HG02840 (cell line): ENCODE results near the gene ACADVL.

Experiments used
- ATAC-seq: cut with Tn5 transposase; IDR thresholded peaks from one replicate; pipeline ENCODE4 v1.9.1; 2021; ENCODE audit warnings: mild to moderate bottlenecking, moderate library complexity, moderate number of reproducible peaks; ENCODE audit not compliant: unreplicated experiment, low FRiP score

Gene ACADVL

DNA sequence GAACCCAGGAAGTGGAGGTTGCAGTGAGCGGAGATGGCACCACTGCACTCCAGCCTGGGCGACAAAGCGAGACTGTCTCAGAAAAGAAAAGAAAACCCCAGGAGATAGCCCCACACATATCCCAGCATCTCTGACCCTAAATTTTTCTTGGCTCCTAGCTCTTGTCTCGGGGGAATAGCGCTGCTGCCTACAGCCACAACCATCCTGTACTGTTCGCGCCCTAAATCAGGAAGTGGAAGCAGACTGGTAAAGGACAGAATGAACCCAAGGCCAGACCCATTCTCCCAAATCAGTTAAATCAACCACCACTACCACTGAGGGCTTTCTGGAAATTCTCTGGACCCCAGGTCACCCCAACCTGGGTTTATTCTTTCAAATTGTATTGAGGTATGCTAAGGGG, 30.1 kb downstream of the ACADVL start:
- no peak for ATAC-seq

- ATAC-seq = no peak
Observed at GRCh38 chr17:7250695-7251627, 31.2 kb downstream of the ACADVL start.

GRCh38 chr17:7251661-7252175, 32.0 kb downstream of the ACADVL start, which contains the start of gene CTDNEP1:
Gene CTDNEP1, minus strand, starts transcription at chr17:7251734. Its CDS starts 438 bp downstream, at chr17:7251296.
- peak; percentile 81 for ATAC-seq

GRCh38 chr17:7252176-7253043, 32.7 kb downstream of the ACADVL start, which contains the start of gene ELP5:
Gene ELP5, plus strand, starts transcription at chr17:7252215. Its CDS starts 336 bp downstream, at chr17:7252551.
- peak; percentile 60 for ATAC-seq

DNA sequence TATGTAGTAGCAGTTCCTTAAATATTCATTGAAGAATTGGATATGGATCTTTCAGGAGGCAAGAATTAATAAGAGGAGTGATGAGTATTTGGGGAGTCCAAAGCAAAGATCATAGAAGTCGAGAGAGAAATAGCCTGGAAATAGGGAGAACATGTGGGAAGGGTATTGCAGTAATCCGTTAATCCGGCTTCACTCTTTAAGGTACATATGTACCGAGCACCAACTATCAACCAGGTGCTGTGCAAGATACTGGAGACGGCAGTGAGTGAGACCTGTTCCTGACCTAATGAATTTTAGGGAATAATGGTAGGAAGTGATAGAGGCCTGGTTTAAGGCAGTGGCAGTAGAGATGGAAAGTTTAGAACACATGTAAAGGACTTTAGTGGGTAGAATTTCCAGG, 33.3 kb downstream of the ACADVL start:
- no peak for ATAC-seq

GRCh38 chr17:7254511-7254910, 34.8 kb downstream of the ACADVL start:
- no peak for ATAC-seq

DNA sequence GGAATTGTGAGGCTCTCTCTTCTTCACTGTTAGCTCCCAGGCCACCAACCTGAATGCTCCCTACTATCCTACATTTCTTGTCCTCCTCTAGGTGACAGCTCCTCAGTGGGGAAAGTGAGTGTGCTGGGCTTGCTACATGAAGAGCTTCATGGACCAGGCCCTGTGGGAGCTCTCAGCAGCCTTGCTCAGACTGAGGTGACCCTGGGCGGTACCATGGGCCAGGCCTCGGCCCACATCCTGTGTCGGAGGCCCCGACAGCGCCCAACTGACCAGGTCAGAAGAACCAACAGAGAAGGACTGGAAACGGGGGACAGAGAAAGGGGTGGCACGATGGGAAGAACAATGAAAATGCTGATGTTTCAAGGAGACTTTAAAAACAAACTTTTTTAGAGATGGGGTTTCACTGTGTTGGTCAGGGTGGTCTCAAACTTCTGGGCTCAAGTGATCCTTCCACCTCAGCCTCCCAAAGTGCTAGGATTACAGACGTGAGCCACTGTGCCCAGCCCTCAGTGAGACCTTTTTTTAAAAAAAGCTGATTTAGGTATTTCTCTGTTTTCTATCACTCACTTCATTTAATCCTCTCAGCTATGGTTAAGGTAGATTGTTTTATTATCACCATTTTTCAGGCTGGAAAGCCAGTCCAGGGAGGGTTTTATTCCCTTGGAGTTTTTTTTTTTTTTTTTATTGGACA, 37.2 kb downstream of the ACADVL start:
- no peak for ATAC-seq

DNA sequence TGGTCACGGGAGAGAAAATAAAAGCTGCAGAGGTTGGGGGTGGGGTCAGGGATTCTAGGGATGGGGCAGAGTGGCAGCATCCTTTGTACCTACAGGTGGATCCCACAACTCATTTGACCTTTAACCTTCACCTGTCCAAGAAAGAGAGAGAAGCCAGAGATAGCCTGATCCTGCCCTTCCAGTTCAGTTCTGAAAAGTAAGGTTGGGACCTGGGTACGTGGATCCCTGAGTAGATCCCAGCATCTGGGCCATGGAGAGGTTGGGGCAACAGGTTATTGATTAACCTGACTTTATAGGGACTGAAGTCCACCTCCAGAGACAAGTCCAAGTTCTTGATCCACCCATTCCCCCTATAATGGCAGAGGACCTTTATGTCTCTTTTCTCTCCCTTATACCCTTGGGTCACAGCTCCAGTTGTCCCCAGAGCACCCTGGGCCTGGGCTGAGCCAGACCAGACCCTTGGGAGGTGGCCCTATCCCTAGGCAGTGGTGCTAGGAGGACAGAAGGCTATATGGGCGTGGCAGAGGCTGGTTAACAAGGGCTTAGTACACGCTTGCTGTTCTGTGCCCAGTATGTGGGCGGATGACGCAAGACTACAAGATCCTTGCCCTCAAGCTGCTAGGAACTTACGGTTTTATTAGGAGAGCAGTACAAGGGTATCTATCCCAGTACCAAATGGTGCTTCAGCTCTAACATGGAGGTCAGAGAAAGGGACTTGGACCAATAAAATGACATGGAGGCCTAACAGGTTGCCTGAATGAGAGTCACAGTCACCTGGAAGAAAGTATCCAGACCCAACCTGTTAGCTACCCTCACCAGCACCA, 39.2 kb downstream of the ACADVL start:
- ATAC-seq = no peak

DNA sequence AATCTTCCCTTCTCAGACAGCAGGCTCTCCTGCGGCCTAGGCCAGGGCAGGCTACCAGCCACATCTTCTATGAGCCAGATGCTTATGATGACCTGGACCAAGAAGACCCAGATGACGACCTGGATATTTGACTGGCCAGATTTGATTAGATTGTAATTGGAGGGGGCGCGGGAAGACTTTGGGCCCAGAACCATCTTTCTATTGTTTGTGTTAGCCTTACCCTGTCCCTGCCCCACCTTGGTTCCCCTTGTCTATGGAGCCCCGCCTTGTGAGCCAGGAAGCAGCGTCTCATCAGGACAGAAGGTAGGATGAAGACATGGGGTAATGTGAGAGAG, 39.8 kb downstream of the ACADVL start:
- ATAC-seq = no peak

- ATAC-seq = no peak
Observed at GRCh38 chr17:7260151-7260550, 40.4 kb downstream of the ACADVL start.

- ATAC-seq = no peak
Observed at GRCh38 chr17:7260651-7261378, 41.1 kb downstream of the ACADVL start.

DNA sequence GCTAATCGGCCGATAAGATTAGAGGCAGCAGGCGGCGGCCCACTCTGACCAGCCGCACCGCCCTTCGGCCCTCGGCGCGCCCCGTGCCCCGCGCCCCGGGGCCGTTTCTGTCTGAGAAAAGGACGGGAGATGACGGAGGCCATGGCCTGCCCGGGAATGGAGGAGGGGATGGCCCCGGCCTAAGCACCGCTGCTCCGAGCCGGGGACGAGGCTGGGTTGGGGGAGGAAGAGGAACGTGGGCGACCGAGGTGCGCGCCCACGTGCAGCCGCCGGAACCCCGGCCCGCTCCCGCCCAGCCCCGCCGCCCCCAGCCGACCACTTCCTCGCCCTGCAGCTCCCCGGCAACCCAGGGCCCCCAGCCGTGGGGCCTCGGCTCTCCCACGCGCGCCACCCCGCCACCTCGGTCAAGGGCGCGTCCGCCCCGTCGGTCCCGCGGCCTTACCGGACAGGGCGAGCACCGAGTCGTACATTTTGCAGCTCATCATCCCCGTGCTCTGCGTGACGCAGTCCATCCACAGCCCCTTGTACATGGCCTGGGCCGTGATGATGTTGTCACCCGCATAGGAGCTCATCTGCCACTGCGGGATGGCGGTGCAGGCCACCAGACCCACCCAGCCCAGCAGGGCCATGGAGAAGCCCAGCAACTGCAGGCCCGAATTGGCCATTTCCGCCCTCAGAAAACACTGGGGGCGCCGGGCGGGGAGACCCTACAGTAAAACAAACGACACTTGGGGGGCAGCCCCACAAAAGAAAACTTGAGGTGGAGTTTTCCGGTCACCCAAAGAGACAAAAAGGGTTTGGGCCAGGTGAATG, 41.8 kb downstream of the ACADVL start:
- ATAC-seq = no peak

GRCh38 chr17:7262192-7262934, 42.6 kb downstream of the ACADVL start, which contains the start of gene CLDN7:
Gene CLDN7, minus strand, starts transcription at chr17:7262478. Its CDS starts 435 bp downstream, at chr17:7262043.
- no peak for ATAC-seq

- no peak for ATAC-seq
Observed at GRCh38 chr17:7262935-7263800, 43.4 kb downstream of the ACADVL start.

DNA sequence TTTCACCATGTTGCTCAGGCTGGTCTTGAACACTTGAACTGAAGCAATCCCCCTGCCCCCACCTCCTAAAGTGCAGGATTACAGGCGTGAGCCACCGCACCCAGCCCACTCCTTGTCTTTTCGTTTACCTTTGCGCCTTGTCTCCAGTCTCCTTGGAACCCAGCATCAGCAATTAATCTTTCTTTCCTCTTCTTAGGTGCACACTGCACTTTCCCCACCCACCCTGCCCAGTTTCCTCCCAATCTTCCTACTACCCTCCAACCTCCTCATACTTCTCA, 44.0 kb downstream of the ACADVL start:
- ATAC-seq = no peak

GRCh38 chr17:7266784-7267183, 47.0 kb downstream of the ACADVL start:
- ATAC-seq = no peak
